Dermis microvascular lymphatic vessel endothelial cell (primary cell): ENCODE data around the gene DAB2IP. TPM values are rescaled to one million over a fixed set of nuclear protein-coding genes. Genes with fewer than 3 reads are reported as not detected.
A peak's percentile ranks its signal among the peaks of the same experiment; 100 is the strongest.

Experiments
- DNase-seq, 2 donors: peaks; one replicate each; pipeline versions ENCODE4 v3.0.0 to v3.0.0-alpha.2; 2010; ENCODE audit warnings: low read depth in 2 of 2
- total RNA-seq: library from RNA; depleted of rRNA; stranded (reverse); fragments of >200 nt; gene quantifications from 2 replicates; pipeline ENCODE4 v1.2.1, GENCODE V29; 2014

Gene DAB2IP
- total RNA-seq, 1 donor from 2014 or later = 15.3 TPM

DNA sequence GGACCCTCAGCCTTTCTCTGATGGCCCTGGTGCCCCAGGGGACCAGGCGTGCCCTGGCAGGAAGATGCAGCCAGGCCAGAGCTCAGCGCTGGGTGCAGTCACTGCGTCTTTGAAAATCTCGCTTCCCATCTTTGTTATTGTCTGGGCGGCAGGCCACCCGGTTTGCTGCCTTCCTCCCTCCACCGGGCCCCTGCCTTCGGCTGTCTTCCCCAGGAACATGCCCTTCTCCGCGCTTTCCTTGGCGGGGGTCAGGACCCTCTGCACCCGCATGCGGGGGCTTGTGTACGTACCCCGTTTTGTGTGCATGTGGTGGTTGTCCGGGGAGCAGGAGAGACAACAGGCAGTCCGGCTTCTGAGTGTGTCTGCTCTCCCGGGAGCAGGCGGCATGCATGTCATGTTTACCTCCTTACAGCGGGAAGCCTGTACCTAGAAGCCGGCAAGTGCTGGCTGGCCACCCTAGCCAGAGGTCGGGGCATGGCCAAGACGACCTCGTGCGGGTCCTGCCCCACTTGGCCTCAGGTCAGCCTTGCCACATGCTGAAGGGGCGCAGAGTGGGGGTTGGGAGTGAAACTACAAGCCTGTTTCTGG, 49.5 kb downstream of the DAB2IP start:
- peak in 1 of 2 donors; percentile 12 for DNase-seq

DNA sequence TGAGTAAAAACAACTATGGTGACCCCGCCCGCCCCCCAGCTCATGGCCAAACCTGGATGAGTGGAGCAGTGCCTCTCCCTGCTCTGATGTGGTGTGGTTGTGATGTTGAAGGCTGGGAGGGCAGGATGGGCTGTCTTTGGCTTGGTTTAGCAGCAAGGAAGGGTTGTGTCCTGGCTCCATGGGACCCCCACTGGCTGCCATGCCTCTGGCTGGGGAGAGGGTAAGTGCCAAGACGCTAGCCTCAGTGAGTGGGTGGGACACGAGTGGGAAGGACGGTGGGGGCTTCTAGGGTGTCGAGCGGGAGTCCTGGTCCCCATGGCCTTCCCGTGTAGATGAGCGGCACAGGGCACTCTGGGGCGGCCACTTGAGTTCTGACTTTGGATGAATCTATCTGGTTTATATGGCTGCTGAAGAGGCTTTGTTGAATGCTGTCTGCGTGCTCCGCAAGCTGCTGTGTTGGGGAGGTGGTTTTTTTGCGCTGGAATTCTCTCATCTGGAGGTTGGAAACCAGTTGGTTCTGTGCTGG, 50.4 kb downstream of the DAB2IP start:
- no peak for DNase-seq

DNA sequence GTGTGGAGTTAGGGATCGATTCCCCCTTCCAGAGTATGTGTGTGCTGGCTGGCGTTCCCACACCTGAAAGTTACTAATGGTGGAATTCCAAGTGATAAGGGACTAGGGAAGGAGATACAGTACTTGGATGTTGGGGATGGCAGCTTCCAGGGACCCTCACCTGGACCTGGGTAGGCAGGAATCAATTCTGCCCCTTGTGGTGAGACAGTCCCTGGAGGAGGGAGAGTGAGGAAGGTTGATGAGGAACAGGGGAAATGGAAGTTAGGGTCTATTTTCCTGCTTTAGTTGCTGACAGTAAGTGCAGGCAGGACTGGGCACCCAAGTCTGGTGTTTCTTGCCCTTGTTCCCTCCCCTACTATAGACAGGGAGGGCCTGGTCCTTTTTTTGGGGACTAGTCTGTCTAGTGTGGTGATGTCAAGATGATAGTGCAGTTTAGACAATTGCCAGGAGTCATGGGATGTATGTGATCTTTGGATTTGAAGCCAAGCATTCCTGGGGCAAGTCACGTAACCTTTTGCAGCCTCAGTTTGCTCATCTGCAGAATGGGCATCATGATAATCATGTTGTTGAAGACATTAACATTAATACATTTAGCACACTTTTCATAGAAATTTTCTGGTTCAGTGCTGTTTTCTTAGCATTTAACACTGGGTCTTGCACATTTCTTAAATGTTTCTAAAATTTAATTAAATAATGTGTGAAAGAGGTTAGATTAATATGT, 51.7 kb downstream of the DAB2IP start:
- no peak for DNase-seq

- no peak for DNase-seq
Measured at GRCh38 chr9:121704281-121704680, 52.8 kb downstream of the DAB2IP start.

GRCh38 chr9:121706149-121706750, 54.8 kb downstream of the DAB2IP start:
- DNase-seq = no peak

GRCh38 chr9:121707477-121708424, 56.3 kb downstream of the DAB2IP start:
- DNase-seq = no peak

DNA sequence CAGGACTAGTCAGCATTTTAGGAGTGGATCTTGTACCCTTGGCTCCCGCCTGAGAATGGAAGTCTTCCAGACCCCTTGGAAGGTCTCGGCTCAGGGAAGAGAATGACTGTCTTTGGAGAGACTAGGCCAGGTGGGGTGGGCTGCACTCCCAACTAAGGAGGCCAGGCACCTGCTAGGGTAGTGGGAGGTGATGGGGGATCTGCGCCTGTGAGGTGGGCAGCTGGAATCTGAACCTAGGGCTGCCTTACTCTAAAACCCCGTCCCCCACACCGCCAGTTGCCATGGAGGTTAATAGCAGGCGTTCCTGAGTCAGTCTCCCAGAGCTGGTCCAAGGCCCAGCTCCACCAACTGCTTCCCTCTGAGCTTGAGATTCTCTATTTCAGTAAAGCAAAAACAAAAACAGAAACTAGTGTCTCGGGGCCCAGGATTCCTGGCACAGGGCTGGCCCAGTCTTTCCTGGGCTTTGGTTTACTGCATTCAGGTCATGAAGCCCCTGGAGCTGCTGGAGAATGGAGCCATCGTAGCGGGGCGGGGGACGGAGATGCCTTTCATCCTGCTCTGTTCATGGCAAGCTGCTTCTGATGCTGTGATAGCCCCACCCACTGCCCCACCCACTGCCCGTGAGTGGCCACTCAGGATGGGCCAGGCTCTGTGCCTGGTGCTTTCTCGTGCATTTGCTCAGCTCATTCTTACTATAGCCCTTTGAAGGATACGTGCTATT, 57.5 kb downstream of the DAB2IP start:
- DNase-seq = no peak

- no peak for DNase-seq
Measured at GRCh38 chr9:121709798-121710197, 58.4 kb downstream of the DAB2IP start.

DNA sequence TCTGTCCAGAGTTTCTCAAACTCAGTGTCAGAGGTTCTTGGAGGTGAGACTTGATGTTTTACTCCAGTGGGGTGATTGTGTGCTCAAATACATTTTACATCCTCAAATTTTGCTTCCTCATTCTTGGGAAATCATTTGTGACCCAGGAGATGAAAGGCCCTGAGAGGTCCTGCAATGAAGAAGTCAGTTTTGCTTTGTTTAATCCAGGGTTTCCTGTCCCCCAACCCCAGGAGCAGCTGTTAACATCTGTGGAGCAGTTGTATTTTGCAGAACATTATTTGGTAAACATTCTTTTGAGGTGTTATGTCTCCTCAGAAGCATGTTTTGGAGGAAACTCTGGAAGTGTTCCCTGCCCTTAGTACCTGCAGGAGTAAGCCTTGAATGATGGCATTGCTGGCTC, 59.8 kb downstream of the DAB2IP start:
- no peak for DNase-seq

GRCh38 chr9:121711797-121712196, 60.4 kb downstream of the DAB2IP start:
- DNase-seq = no peak

GRCh38 chr9:121713400-121714070, 62.1 kb downstream of the DAB2IP start:
- no peak for DNase-seq

GRCh38 chr9:121714075-121714705, 62.8 kb downstream of the DAB2IP start:
- no peak for DNase-seq

DNA sequence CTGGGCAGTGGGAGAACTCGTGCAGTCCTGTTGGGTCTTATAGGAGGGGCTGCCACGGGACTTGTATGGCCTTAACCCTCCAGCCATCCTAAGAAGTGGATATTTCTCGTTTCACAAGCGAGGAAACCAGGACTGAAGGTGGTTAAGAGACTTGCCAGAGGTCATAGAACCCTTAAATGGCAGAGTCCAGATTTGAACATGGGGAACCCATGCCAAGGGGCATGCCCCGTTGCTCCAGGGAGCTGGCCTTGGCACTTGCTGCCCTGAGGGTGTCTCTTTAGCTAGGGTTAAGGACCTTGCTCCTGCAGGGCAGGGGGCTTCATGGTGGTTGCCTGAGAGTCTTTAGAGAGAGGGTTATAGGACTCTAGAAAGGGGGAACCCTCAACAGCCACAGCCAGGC, 63.4 kb downstream of the DAB2IP start:
- DNase-seq = no peak

DNA sequence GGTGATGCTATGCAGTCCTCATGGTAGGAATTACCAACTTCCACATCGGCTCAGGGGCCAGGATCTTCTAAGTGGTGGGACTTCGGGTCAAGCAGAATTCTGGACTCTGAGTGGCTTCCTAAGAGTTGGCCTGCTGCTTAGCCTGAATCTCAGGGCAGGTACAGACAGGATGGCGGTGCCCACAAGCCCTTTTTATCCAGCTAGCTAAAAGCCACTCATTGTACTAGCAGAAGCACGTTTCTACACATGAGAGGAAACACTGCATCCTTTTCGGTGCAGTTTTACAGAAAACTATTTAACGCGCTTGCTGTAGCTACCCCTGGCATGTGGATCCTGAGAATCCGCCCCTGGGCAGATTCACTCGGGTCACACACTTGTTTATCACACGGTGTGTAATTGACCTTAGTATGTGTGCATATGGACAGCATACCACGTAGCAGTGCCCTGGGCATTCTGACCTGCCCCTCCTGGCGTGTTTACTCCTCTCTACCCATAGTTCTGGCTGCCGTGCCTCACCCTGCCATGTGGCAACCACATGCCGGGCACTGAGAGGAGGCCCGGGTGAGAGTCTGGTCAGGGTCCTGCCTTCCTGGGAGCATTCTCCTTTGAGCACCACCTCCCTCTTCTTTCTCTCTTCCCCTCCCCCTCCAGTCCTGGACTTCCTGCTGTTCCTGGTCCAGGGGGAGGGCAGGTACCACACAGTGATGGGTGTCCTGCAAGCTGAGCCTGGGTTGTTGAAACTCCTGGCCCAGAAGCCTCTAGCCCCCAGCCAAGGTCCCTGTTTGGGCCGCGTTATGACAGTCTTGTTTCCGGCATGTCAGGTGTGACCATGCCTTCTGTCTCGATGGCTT, 65.9 kb downstream of the DAB2IP start:
- DNase-seq = no peak

DNA sequence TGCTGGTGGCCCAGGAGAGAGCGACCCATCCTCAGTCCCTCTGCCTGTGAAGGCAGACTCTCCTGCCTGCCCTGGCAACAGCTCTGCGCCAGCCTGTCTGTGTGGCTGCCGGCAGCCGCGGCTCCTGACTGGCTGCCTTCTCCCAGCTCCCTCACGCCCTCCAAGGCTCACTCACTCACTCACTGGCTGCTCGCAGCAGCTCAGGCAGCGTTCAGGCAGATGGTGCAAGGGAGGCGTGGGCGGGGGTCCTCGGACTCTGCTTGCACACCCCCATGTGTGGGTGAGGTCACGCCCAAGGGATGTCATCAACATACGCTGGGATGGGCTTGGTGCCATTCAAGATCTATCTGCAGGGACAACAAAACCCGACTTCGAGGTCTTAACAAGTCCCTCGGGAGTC, 66.7 kb downstream of the DAB2IP start:
- no peak for DNase-seq

- no peak for DNase-seq
Measured at GRCh38 chr9:121718501-121718900, 67.1 kb downstream of the DAB2IP start.

DNA sequence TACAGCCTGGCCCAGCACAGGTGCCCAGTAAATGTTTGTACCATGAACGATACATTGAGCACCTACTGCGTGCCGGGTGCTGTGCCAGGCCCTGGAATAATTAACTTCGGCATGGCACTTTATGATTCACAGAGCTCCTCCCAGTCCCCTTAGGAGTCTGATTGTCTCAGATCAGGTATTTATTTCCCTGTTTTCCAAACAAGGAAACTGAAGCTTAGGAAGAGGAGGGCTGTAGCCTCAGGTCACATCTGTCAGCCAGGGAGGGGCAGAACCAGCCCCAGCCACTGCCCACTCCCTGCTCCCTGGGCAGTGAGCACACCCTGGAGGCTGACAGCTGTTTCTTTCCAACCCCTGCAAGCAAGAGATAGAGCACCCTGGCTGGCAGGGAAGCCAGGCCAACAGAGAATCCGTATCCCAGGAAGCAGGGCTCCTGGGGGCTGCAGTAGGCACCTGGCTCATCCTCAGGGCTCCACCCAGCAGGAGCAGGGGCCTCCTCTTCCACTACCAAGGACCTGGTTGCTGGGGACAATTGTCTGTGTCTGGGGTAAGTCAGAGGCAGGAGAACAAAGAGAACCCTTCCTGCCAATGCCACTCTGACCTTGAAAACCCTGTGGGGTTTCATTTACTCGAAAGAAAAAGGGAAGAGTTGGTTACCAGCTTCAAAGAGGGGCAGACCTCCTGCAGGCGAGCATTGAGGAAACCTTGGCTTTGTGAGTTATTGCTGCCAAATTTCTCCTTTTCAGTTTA, 69.0 kb downstream of the DAB2IP start:
- no peak for DNase-seq

DNA sequence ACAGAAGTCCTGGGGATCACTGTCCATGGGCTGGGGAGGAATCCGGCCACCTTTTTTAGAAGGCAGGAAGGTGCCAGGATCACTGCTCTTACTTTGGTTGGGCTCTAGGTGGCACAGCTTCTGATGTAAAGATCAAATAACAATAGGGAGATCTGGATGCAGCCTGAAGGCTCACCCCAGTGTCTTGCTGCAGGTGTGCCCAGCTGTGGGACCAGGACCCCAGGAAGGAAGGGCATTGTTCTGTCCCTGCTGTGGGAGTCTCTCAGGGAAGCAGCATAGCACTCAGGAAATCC, 69.6 kb downstream of the DAB2IP start:
- peak in 1 of 2 donors; percentile 40 for DNase-seq
